ENCODE results near the gene EYA2.

EYA2 gene

DNA sequence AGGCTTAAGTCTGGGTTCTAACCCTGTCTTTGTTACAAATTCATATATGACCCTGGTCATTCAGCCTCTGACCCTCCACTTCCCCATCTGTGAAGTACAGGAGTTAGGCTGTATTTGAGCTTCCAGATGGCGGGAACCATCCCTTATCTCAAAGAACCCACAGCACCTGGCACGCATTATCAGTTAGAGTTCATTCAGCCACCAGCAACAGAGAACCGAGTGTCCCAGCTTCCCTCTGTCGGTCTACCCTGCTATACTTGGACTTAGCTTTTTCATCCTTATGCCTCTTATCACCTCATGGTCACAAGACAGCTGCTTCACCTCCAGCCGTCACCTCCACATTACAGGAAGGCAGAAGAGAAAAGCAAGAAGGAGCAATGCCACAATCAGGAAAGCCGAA lies 147.8 kb downstream of the EYA2 start:
- H3K27me3 ChIP-seq = peaks cover 0 to 6% of the 10 kb centered on the region in 2 donors
- intact Hi-C loops (cut with DNase I; ENCODE audit: low total_unique reads) = no loop called here
- H3K4me1 ChIP-seq = no peaks in the 10 kb centered on the region
- TF ChIP-seq, protein P1, sequence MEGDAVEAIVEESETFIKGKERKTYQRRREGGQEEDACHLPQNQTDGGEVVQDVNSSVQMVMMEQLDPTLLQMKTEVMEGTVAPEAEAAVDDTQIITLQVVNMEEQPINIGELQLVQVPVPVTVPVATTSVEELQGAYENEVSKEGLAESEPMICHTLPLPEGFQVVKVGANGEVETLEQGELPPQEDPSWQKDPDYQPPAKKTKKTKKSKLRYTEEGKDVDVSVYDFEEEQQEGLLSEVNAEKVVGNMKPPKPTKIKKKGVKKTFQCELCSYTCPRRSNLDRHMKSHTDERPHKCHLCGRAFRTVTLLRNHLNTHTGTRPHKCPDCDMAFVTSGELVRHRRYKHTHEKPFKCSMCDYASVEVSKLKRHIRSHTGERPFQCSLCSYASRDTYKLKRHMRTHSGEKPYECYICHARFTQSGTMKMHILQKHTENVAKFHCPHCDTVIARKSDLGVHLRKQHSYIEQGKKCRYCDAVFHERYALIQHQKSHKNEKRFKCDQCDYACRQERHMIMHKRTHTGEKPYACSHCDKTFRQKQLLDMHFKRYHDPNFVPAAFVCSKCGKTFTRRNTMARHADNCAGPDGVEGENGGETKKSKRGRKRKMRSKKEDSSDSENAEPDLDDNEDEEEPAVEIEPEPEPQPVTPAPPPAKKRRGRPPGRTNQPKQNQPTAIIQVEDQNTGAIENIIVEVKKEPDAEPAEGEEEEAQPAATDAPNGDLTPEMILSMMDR (IDR thresholded peaks at IDR 0.05) = no peak
- peaks cover 0 to 4% (median 0%) of the 10 kb centered on the region in 3 donors for H3K9me3 ChIP-seq
- H3K4me3 ChIP-seq = no peak overlapping the region
- DNase-seq = no peak
- no peaks in the 10 kb centered on the region for H3K36me3 ChIP-seq
- no peak overlapping the region for H3K27ac ChIP-seq

DNA sequence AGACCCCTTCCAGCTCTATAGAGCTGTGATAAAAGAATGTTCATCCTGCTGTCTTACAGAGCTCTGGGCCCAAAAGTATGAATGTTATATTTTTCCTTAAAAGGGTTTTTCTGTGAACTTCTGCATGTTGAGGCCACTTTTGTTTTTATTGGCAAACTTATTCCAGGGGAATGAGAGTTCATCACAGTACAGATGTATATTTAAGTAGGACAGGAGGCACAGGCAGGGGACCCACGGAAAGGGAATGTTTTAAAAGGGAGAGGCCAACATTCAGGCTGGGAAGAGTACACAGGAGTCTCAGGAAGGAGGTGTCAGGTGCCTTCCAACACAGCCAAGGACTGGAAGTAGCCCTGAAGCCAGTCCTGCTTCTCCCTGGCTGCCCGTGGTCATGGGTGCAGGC lies 148.4 kb downstream of the EYA2 start:
- DNase-seq = no peak
- TF ChIP-seq, protein P1 (IDR thresholded peaks at IDR 0.05) = no peak
- no peaks in the 10 kb centered on the region for H3K4me1 ChIP-seq
- peaks cover 0 to 4% (median 0%) of the 10 kb centered on the region in 3 donors for H3K9me3 ChIP-seq
- H3K27me3 ChIP-seq = peaks cover 0 to 6% of the 10 kb centered on the region in 2 donors
- intact Hi-C loops (cut with DNase I; ENCODE audit: low total_unique reads) = no loop called here
- no peaks in the 10 kb centered on the region for H3K36me3 ChIP-seq
- H3K4me3 ChIP-seq = no peak overlapping the region
- H3K27ac ChIP-seq = no peak overlapping the region

DNA sequence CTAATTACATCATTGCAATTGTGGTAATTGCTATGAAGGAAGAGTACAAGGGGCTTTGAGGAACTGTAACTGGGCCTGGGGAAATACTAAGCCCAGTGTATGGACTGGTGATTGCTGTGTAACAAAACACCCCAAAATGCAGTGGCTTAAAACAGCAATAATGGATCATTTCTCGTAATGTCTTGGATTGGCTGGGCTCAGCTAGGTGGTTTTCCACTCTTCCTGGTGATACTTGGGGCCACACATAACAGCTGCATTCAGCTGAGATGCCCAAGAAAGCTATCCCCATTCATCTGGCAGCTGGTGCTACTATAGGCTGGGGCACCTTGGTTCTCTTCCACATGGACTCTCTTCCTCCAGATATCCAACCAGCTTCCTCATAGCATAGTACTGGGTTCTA lies 150.3 kb downstream of the EYA2 start:
- H3K4me1 ChIP-seq = no peaks in the 10 kb centered on the region
- peaks cover 0 to 11% of the 10 kb centered on the region in 2 donors for H3K27me3 ChIP-seq
- DNase-seq = no peak
- H3K4me3 ChIP-seq = no peak overlapping the region
- peaks cover 0 to 4% (median 0%) of the 10 kb centered on the region in 3 donors for H3K9me3 ChIP-seq
- H3K36me3 ChIP-seq = no peaks in the 10 kb centered on the region
- no peak overlapping the region for H3K27ac ChIP-seq
- intact Hi-C loops (cut with DNase I; ENCODE audit: low total_unique reads) = no loop called here
- TF ChIP-seq, protein P1 (IDR thresholded peaks at IDR 0.05) = no peak

DNA sequence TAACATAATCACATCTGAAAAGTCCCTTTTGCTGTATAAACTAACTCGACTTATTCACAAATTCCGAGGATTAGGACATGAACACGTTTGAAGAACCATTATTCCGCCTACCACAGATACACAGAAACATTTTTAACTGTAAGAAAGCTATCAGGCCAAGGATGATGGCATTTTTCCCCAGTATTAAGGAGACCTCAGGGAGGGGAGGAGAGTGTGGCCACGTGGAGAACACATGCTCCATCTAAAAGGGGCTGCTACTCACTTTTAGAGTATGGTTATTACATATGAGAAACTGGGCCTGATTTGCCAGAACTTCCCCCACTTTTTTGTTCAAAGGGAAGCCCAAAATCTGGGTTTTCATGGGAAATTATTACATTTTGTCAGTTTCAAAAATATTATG lies 153.4 kb downstream of the EYA2 start:
- Histone ChIP-seq H3K27me3 (peaks cover 0 to 12% of the 10 kb centered on the region in 2 donors), H3K9me3 (peaks cover 0 to 4% (median 0%) of the 10 kb centered on the region in 3 donors), H3K4me3 (no peak overlapping the region), H3K36me3 (no peaks in the 10 kb centered on the region), H3K27ac (no peak overlapping the region), H3K4me1 (no peaks in the 10 kb centered on the region)
- no peak for DNase-seq
- intact Hi-C loops (cut with DNase I; ENCODE audit: low total_unique reads) = no loop called here
- TF ChIP-seq, protein P1 (IDR thresholded peaks at IDR 0.05) = no peak

DNA sequence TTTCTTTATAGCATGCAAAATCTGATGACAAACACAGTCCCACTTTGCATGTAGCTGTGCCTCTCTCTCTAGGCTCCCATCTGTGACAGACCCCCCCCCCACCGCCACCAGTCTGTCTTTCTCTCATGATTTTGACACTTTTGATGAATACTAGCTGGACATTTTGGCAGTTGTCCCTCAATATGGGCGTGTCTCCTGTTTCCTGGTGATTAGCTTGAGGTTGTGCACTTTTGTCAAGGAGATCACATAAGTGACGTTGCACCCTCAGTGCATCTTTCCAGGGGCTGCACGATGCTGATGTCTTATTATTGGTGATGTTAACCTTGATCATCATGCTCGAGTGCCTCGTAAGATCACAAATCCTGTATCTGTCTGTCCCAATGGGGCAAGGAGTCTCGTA lies 155.1 kb downstream of the EYA2 start:
- DNase-seq = no peak
- TF ChIP-seq, protein P1 (IDR thresholded peaks at IDR 0.05) = no peak
- Histone ChIP-seq H3K36me3 (no peaks in the 10 kb centered on the region), H3K9me3 (peaks cover 0 to 4% (median 0%) of the 10 kb centered on the region in 3 donors), H3K4me1 (no peaks in the 10 kb centered on the region), H3K27me3 (peaks cover 0 to 15% of the 10 kb centered on the region in 2 donors), H3K27ac (no peak overlapping the region), H3K4me3 (no peak overlapping the region)
- intact Hi-C loops (cut with DNase I; ENCODE audit: low total_unique reads) = no loop called here

DNA sequence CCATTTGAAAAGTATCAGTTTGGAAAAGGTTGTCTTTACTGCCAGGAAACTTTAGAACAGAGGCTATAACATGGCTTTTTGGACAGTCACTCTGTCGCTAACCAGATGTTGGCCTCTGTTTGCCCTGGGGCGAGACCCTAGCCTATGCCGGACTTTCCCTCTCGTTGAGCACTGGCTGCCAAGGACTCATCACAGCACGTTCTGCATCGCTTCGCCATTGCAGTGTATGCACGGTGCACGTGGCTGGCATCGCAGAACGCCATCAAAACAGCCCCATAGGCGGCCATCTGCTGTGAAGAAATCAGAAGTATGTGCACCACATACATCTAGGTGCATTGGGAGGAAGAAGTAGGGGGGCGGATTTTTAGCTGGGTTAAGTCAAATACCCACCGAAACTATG lies 156.4 kb downstream of the EYA2 start:
- no peaks in the 10 kb centered on the region for H3K36me3 ChIP-seq
- peaks cover 0 to 18% of the 10 kb centered on the region in 2 donors for H3K27me3 ChIP-seq
- no peak for DNase-seq
- no peak overlapping the region for H3K27ac ChIP-seq
- no peaks in the 10 kb centered on the region for H3K9me3 ChIP-seq
- no peaks in the 10 kb centered on the region for H3K4me1 ChIP-seq
- H3K4me3 ChIP-seq = no peak overlapping the region
- TF ChIP-seq, protein P1 (IDR thresholded peaks at IDR 0.05) = no peak
- intact Hi-C loops (cut with DNase I; ENCODE audit: low total_unique reads) = no loop called here

Data from tibial artery (tissue), 4 donors.